GM19324 (cell line): ENCODE data around the gene SRF.

Source experiments
- ATAC-seq: cut with Tn5 transposase; IDR thresholded peaks from one replicate; pipeline ENCODE4 v1.9.1; 2021; ENCODE audit warnings: mild to moderate bottlenecking, moderate library complexity; ENCODE audit not compliant: unreplicated experiment, low FRiP score

The SRF gene

GRCh38 chr6:43181621-43181941 lies 10.5 kb downstream of the SRF start:
- no peak for ATAC-seq

- peak; percentile 87 for ATAC-seq
Measured at GRCh38 chr6:43181942-43182860, 11.1 kb downstream of the SRF start, which contains the start of gene CUL9. TSS of gene CUL9 (plus strand) at chr6:43182196. CDS start at chr6:43184311, 2,115 bp downstream.

DNA sequence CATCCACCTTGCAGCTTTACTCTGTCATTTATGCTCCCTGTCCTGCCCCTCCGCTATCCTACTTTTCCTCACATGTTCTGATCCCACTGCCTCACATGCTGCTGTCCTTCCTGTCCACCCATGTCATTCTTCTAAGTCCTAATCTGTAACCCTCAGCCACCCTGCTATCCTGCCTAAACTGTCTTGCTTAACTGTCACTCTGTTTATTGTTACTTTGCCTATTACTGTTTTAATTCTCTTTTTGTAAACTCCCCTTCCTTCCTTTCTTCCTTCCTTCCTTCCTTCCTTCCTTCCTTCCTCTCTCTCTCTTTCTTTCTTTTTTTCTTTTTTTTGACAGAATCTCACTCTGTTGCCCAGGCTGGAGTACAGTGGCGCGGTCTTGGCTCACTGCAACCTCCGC lies 12.4 kb downstream of the SRF start:
- ATAC-seq = no peak

- no peak for ATAC-seq
Measured at GRCh38 chr6:43184268-43184985, 13.4 kb downstream of the SRF start.

DNA sequence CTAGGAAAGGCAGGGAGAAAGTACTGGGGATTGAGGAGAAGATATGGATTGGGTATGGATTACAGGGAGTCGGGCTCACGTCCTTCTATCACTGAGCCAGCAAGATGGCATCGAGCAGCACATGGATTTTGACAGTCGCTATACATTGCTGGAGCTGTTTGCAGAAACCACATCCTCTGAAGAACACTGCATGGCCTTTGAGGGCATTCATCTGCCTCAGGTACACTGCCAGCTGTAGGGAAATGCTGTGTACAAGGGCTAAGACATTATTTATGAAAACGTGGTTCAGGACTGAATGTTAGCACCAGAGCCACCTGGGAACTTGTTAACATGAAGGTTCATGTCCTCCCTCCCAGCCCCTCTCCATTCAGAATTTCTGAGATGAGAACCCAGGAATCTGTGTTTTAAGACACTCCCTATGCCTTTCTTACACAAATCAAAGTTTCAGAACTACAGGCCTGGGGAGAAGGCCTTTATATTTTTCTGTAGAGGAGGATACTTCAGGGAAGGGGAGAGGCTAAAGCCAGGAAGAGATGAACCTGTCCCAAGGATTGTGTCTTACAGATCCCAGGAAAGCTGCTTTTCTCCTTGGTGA lies 14.4 kb downstream of the SRF start:
- ATAC-seq = no peak

- ATAC-seq = no peak
Measured at GRCh38 chr6:43186019-43186418, 14.9 kb downstream of the SRF start.

DNA sequence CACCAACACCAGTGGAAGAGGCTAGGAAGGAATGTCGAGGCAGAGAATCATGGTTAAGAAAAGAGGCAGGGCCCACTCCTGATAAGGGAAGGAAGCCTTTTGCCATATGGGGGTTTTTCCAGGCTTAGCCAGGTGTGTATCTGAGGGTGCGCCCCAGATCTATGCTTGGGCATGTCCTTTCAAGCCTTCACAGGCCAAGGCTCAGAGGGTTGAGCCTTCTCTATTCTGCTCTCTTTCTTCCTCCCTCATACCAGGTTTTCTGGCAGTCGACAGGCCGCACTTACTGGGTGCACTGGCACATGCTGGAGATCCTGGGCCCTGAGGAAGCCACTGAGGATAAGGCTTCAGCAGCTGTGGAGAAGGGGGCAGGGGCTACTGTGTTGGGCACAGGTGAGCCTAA lies 15.6 kb downstream of the SRF start:
- no peak for ATAC-seq

GRCh38 chr6:43187821-43188220 lies 16.8 kb downstream of the SRF start:
- ATAC-seq = no peak

- no peak for ATAC-seq
Measured at GRCh38 chr6:43188426-43188825, 17.4 kb downstream of the SRF start.

- no peak for ATAC-seq
Measured at GRCh38 chr6:43189776-43190304, 18.8 kb downstream of the SRF start.

DNA sequence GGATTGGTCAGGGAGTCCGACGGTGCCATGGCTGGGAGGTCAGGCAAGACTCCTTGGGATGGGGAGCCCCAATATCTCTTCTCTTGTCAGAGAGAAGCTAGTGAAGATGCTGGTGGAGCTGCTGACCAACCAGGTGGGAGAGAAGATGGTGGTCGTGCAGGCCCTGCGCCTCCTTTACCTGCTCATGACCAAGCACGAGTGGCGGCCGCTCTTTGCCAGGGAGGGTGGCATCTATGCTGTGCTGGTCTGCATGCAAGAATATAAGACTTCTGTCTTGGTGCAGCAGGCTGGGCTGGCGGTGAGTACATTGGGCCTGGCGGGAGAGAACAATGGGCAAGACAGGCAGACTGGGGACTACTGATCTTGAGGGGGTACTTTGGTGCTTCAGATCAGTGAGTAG lies 21.8 kb downstream of the SRF start:
- ATAC-seq = no peak

DNA sequence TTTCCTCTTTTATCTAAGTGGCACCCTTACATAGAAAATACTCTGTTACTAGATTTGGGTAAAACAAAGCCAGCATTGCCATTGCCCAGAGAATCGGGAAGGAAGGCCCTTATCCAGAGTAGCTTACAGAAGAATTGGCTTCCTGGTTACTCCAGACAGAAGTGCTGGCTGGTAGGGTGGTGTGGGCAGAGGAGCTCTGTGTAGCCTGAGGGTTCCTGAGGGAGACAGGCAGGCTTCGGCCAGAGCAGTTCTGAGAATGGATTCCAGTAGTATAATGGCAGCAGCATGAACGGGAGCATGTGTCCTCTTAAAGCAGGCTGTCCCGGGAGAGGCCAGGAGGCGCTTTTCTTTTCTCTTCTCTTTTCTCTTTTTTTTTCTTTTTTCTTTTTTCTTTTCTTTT lies 22.9 kb downstream of the SRF start:
- ATAC-seq = no peak

- ATAC-seq = no peak
Measured at GRCh38 chr6:43196337-43196736, 25.3 kb downstream of the SRF start.

- ATAC-seq = no peak
Measured at GRCh38 chr6:43199912-43200311, 28.8 kb downstream of the SRF start.

- no peak for ATAC-seq
Measured at GRCh38 chr6:43200541-43200940, 29.5 kb downstream of the SRF start.

- ATAC-seq = no peak
Measured at GRCh38 chr6:43202451-43202850, 31.4 kb downstream of the SRF start.

GRCh38 chr6:43203029-43203717 lies 32.1 kb downstream of the SRF start:
- ATAC-seq = no peak

DNA sequence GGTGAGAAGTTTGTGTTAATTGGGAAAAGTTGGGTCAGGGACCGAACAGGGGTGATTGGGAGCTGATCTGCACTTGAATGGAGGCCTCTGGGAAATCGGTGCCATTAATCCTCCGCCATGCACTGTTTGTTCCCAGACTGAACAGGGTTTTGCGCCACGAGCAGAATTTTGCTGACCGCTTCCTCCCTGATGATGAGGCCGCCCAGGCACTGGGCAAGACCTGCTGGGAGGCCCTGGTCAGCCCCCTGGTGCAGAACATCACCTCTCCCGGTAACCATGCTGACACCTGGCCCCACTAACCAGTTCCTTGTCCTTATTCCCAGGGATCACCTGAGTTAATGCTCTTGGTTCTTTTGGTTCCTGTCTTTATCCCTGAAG lies 32.6 kb downstream of the SRF start:
- no peak for ATAC-seq

DNA sequence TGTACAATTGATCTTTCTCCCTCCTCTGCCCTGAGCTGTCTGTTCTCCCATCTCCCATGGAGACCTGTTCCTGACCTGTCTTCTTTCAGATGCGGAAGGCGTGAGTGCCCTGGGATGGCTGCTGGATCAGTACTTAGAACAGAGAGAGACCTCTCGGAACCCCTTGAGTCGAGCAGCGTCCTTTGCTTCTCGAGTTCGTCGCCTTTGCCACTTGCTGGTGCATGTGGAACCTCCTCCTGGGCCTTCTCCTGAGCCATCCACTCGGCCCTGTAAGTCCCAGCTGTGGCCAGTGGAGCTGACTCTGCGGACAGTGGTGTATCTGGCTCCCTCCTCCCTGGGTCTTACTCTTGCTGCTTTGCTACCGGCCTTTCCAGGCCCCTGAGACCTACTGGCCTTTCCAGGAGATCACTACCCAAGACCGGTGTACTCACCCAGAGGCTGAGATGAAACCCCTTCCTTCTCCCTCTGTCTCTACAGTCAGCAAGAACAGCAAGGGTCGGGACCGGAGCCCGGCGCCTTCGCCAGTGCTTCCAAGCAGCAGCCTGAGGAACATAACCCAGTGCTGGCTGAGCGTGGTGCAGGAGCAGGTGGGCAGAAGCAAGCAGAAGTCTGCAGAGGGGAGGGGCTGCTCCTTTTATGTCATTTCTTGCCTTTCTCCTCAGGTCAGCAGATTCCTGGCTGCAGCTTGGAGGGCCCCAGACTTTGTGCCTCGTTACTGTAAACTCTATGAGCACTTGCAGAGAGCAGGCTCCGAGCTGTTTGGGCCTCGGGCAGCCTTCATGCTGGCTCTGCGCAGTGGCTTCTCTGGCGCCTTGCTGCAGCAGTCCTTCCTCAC lies 33.4 kb downstream of the SRF start:
- ATAC-seq = no peak

GRCh38 chr6:43205849-43206248 lies 34.8 kb downstream of the SRF start:
- ATAC-seq = no peak
